A549 (cell line): ENCODE data around the gene TSPAN14. TPM values are rescaled to one million over a fixed set of nuclear protein-coding genes. Genes with fewer than 3 reads are reported as not detected.

Experiments used
- ATAC-seq, 2 experiments: fragments of 200-7000 bp in 1 of 2; fragments of >200 bp in 1 of 2; cut with Nextera tagmentation in 1 of 2; cut with Tn5 transposase in 1 of 2; 3 replicates each; pipeline versions ENCODE4 v1.8.0 to v1.9.1; 2018 to 2020; ENCODE audit warnings: mild to moderate bottlenecking in 1 of 2, moderate library complexity in 1 of 2
- CTCF ChIA-PET: fragments of 300-600 bp; sonication (Branson Sonifier 250); formaldehyde crosslinking; extraction: SDS; loops from one replicate; lab custom pipeline; 2021; ENCODE audit warnings: antibody characterized with exemption, inconsistent platforms; lab: Yijun Ruan, JAX
- POLR2A ChIA-PET: fragments of 350-600 bp; formaldehyde crosslinking; extraction: SDS; loops from one replicate; lab custom pipeline; 2021; ENCODE audit warnings: antibody characterized with exemption, inconsistent platforms; lab: Yijun Ruan, JAX
- DNase-seq, 2 experiments: peaks; one replicate each; pipeline versions ENCODE4 v3.0.0 to v3.0.0-alpha.2; 2011 to 2016; ENCODE audit warnings: low read depth in 1 of 2, low spot score in 1 of 2
- FAIRE-seq: peaks from 2 replicates; lab custom pipeline; 2011; peaks lifted over from hg19 to GRCh38; lab: Jason Lieb, UNC
- H3K27ac ChIP-seq, 2 experiments: fragments of >200 bp; sonication (Bioruptor Twin); formaldehyde crosslinking; 3 replicates each; pipeline ENCODE4 v1.5.1; 2016 to 2017
- H3K4me1 ChIP-seq: fragments of >200 bp; sonication (Bioruptor Twin); formaldehyde crosslinking; 3 replicates; pipeline ENCODE4 v1.6.1; 2016
- H3K4me2 ChIP-seq: fragments of >200 bp; sonication (Bioruptor Twin); formaldehyde crosslinking; 3 replicates; pipeline ENCODE4 v1.6.1; 2016
- H3K4me3 ChIP-seq: fragments of >200 bp; sonication (Bioruptor Twin); formaldehyde crosslinking; 3 replicates; pipeline ENCODE4 v1.5.1; 2016
- H3K9me3 ChIP-seq: fragments of >200 bp; sonication (Bioruptor Twin); formaldehyde crosslinking; 3 replicates; pipeline ENCODE4 v1.6.1; 2016
- ATOH8 ChIP-seq: fragments of 250-450 bp; sonication (Bioruptor Pico); IDR thresholded peaks from 2 replicates; pipeline ENCODE4 v1.5.0; 2020; ENCODE audit warnings: low read depth, mild to moderate bottlenecking, moderate library complexity
- CBX2 ChIP-seq: fragments of 200-600 bp; sonication (generic); IDR thresholded peaks from 2 replicates; pipeline ENCODE4 v1.6.1; 2016; ENCODE audit warnings: low read depth, mild to moderate bottlenecking, borderline replicate concordance
- CEBPB ChIP-seq, 2 experiments: fragments of >200 bp in 1 of 2; sonication (Bioruptor Twin) in 1 of 2; formaldehyde crosslinking in 1 of 2; IDR thresholded peaks; 2 replicates each; pipeline ENCODE4 v1.6.1; 2012 to 2016
- CHD2 ChIP-seq: fragments of 150-350 bp; IDR thresholded peaks from 2 replicates; pipeline ENCODE4 v1.6.1; 2014; ENCODE audit warnings: low read length; ENCODE audit not compliant: partially characterized antibody
- CTCF ChIP-seq: fragments of >200 bp; sonication (Bioruptor Twin); formaldehyde crosslinking; IDR thresholded peaks from 3 replicates; pipeline ENCODE4 v1.5.1; 2016
- EHMT2 ChIP-seq: fragments of 200-600 bp; sonication (generic); IDR thresholded peaks from 2 replicates; pipeline ENCODE4 v1.6.1; 2016; ENCODE audit warnings: antibody characterized with exemption, low read depth, mild to moderate bottlenecking, moderate library complexity
- ESRRA ChIP-seq: fragments of 150-350 bp; IDR thresholded peaks from 2 replicates; pipeline ENCODE4 v1.6.1; 2014; ENCODE audit warnings: mild to moderate bottlenecking, low read length, borderline replicate concordance
- HES2 ChIP-seq: fragments of >200 bp; sonication (Bioruptor Twin); formaldehyde crosslinking; IDR thresholded peaks from 2 replicates; pipeline ENCODE4 v1.6.1; 2016
- HOXB13 ChIP-seq: fragments of 250-450 bp; sonication (Bioruptor Pico); IDR thresholded peaks from 2 replicates; pipeline ENCODE4 v1.5.0; 2020; ENCODE audit warnings: low read depth, mild to moderate bottlenecking, moderate library complexity
- JUN ChIP-seq, 2 experiments: fragments of >200 bp; sonication (Bioruptor Twin); formaldehyde crosslinking; IDR thresholded peaks; 2 replicates in 1 of 2; 3 replicates in 1 of 2; pipeline ENCODE4 v1.6.1; 2016 to 2017
- KDM5A ChIP-seq: fragments of 200-600 bp; sonication (generic); IDR thresholded peaks from 2 replicates; pipeline ENCODE4 v1.6.1; 2016; ENCODE audit warnings: antibody characterized with exemption, mild to moderate bottlenecking
- NFE2L2 ChIP-seq: fragments of 150-350 bp; conservative IDR thresholded peaks from 2 replicates; pipeline ENCODE4 v1.6.1; 2014; ENCODE audit warnings: low read length
- NPAS2 ChIP-seq: fragments of 250-450 bp; sonication (Bioruptor Pico); IDR thresholded peaks from 2 replicates; pipeline ENCODE4 v1.8.0; 2022; ENCODE audit warnings: mild to moderate bottlenecking, moderate library complexity, borderline replicate concordance
- NR3C1 ChIP-seq: fragments of >200 bp; sonication (Bioruptor Twin); formaldehyde crosslinking; IDR thresholded peaks from 3 replicates; pipeline ENCODE4 v1.6.1; 2017
- PBX3 ChIP-seq: IDR thresholded peaks from 2 replicates; pipeline ENCODE4 v1.6.1; 2012
- RAD21 ChIP-seq, 2 experiments: fragments of >200 bp in 1 of 2; sonication (Bioruptor Twin) in 1 of 2; formaldehyde crosslinking in 1 of 2; IDR thresholded peaks in 1 of 2; conservative IDR thresholded peaks in 1 of 2; 2 replicates in 1 of 2; 3 replicates in 1 of 2; pipeline ENCODE4 v1.6.1; 2012 to 2018; ENCODE audit warnings: inconsistent platforms in 1 of 2
- SMC3 ChIP-seq: fragments of >200 bp; sonication (Bioruptor Twin); formaldehyde crosslinking; IDR thresholded peaks from 3 replicates; pipeline ENCODE4 v1.6.1; 2018; ENCODE audit warnings: inconsistent platforms
- SREBF2 ChIP-seq: fragments of 450-650 bp; IDR thresholded peaks from 2 replicates; pipeline ENCODE4 v1.6.1; 2014; ENCODE audit warnings: mild to moderate bottlenecking, moderate library complexity
- TFCP2L1 ChIP-seq: fragments of 250-450 bp; sonication (Bioruptor Pico); IDR thresholded peaks from 2 replicates; pipeline ENCODE4 v1.5.0; 2021; ENCODE audit warnings: mild to moderate bottlenecking
- ZC3H11A ChIP-seq: fragments of 450-650 bp; IDR thresholded peaks from 2 replicates; pipeline ENCODE4 v1.6.1; 2014; ENCODE audit warnings: antibody characterized with exemption, mild to moderate bottlenecking
- ZNF302 ChIP-seq: fragments of 250-450 bp; sonication (Bioruptor Pico); IDR thresholded peaks from 2 replicates; pipeline ENCODE4 v1.9.0; 2021; ENCODE audit warnings: inconsistent platforms, mild to moderate bottlenecking, moderate library complexity
- WGBS: methylation state at CpG from one replicate; pipeline ENCODE4 v1.1.6; 2017; ENCODE audit errors: missing lambda C conversion rate; 5-methylcytosine and 5-hydroxymethylcytosine counted together
- polyA plus RNA-seq, 4 experiments: library from polyadenylated mRNA; depleted of rRNA in 3 of 4; stranded (reverse); fragments of >200 nt; fragmentation: RNase III in 1 of 4; extraction: RNeasy Plus Mini Kit Qiagen cat#74134 plus additional on column Dnase treatment in 1 of 4; gene quantifications; 2 replicates in 3 of 4; 3 replicates in 1 of 4; pipeline ENCODE4 v1.2.3, GENCODE V29; 2011 to 2017
- TF ChIP-seq, protein P1 (sequence below): IDR thresholded peaks from 2 replicates; pipeline ENCODE4 v1.6.1; 2012; ENCODE audit warnings: low read depth, borderline replicate concordance
- TF ChIP-seq, protein P2 (sequence below): fragments of 150-350 bp; IDR thresholded peaks from 2 replicates; pipeline ENCODE4 v1.6.1; 2014; ENCODE audit warnings: low read depth, mild to moderate bottlenecking, low read length
- TF ChIP-seq, protein P3 (sequence below): IDR thresholded peaks from 2 replicates; pipeline ENCODE4 v1.6.1; 2012

TSPAN14 gene
- polyA plus RNA-seq, 2 of the 4 experiments (the other 2 are of a cell fraction), result 87.0 to 124 TPM

DNA sequence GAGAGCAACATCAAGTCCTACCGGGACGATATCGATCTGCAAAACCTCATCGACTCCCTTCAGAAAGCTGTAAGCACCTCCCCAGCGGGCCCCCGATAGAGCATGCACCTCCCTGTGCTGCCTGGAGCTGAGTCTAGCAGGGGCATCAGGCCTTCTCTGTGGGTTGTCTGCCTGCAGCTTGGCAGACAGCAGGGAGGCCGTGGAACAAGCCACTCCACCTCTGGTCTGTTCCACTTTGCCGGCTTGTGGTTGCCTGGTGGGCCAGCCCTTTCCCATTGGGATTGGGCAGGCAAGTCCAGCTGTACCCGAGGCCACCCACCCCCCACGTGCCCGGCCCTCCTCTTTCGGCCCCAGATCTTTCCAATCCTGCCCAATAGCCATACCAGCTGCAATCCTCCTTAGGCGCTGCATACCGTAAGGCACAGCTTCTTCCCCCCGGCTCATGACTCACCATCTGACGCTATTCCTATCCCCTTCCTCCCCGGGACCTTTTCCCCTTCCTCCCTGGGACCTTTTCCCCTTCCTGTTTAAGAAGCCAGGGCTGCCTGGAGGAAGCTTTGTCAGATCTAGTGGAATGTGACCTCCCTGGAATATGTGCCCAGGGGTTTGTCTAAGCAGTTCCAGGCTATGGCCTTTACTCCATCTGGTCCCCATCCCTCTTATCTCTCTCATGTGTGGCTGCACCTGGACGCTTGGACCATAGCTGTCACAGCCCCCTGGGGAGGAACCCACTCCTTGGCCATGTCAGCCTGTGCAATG lies 55.5 kb downstream of the TSPAN14 start (continued):
- TF ChIP-seq PBX3 (no peak), RAD21 (conservative IDR thresholded peaks at IDR 0.05 in 1 of 2, IDR thresholded peaks at IDR 0.05 in 1 of 2) (peak in 1 of 2 experiments; percentile 26; a peak in 1 of 5 replicates), ZNF302 (CRISPR knock-in tag) (no peak), NFE2L2 (no peak), KDM5A (no peak)
- TF ChIP-seq, protein P1, sequence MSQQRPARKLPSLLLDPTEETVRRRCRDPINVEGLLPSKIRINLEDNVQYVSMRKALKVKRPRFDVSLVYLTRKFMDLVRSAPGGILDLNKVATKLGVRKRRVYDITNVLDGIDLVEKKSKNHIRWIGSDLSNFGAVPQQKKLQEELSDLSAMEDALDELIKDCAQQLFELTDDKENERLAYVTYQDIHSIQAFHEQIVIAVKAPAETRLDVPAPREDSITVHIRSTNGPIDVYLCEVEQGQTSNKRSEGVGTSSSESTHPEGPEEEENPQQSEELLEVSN, result peak; percentile 80
- TF ChIP-seq, all 56 proteins: peak for 15

GRCh38 chr10:80512031-80512526 lies 58.0 kb downstream of the TSPAN14 start:
- H3K27ac ChIP-seq, result peak overlapping the region; percentile 100
- no peak overlapping the region for H3K4me3 ChIP-seq
- ATAC-seq, result no peak
- no peaks in the 10 kb centered on the region for H3K9me3 ChIP-seq
- ChIA-PET CTCF (interaction anchor here (0.7 to 21.6 kb wide), 6 partner anchors 8 to 134 kb away, joined by 3 to 928 read pairs (median 4); partner anchors contain the start of gene TSPAN14), POLR2A (interaction anchor here (1.0 kb wide), 1 partner anchor 59 kb away, joined by 4 read pairs; no protein-coding TSS in a partner anchor)
- H3K4me1 ChIP-seq, result peaks cover 69% of the 10 kb centered on the region
- no peak for DNase-seq
- no peak for FAIRE-seq
- WGBS, result 89% methylated on average over 10 of the region's 10 CpGs
- no peak overlapping the region for H3K4me2 ChIP-seq
- TF ChIP-seq RAD21 (conservative IDR thresholded peaks at IDR 0.05 in 1 of 2, IDR thresholded peaks at IDR 0.05 in 1 of 2), result no peak
- TF ChIP-seq TFCP2L1 (CRISPR knock-in tag), result no peak
- TF ChIP-seq ESRRA, result no peak

- CTCF ChIA-PET, result interaction anchor here (6.2 to 21.6 kb wide), 2 partner anchors 9 to 53 kb away, joined by 41 to 928 read pairs; partner anchors contain the start of gene TSPAN14
Measured at GRCh38 chr10:80513106-80513505, 59.0 kb downstream of the TSPAN14 start.

More at GRCh38 chr10:80513106-80513505, 59.0 kb downstream of the TSPAN14 start:
- peak overlapping the region; percentile 100; a peak in 4 of 6 replicates for H3K27ac ChIP-seq
- POLR2A ChIA-PET, result interaction anchor here (0.7 kb wide), 1 partner anchor 12 kb away, joined by 3 read pairs; no protein-coding TSS in a partner anchor
- no peak for ATAC-seq
- no peak for TF ChIP-seq SMC3
- no peak for TF ChIP-seq NR3C1
- TF ChIP-seq NFE2L2, result no peak
- TF ChIP-seq ATOH8 (CRISPR knock-in tag), result no peak
- TF ChIP-seq HOXB13 (CRISPR knock-in tag), result no peak
- TF ChIP-seq SREBF2, result no peak
- no peak for TF ChIP-seq TFCP2L1 (CRISPR knock-in tag)
- no peak for TF ChIP-seq HES2
- TF ChIP-seq CTCF, result no peak
- no peak for TF ChIP-seq JUN (IDR thresholded peaks at IDR 0.05)
- TF ChIP-seq EHMT2, result no peak
- TF ChIP-seq ZC3H11A, result no peak
- TF ChIP-seq, protein P2, sequence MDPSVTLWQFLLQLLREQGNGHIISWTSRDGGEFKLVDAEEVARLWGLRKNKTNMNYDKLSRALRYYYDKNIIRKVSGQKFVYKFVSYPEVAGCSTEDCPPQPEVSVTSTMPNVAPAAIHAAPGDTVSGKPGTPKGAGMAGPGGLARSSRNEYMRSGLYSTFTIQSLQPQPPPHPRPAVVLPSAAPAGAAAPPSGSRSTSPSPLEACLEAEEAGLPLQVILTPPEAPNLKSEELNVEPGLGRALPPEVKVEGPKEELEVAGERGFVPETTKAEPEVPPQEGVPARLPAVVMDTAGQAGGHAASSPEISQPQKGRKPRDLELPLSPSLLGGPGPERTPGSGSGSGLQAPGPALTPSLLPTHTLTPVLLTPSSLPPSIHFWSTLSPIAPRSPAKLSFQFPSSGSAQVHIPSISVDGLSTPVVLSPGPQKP, result no peak
- no peak for TF ChIP-seq NPAS2 (CRISPR knock-in tag)
- TF ChIP-seq, protein P3, sequence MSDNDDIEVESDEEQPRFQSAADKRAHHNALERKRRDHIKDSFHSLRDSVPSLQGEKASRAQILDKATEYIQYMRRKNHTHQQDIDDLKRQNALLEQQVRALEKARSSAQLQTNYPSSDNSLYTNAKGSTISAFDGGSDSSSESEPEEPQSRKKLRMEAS, result no peak
- TF ChIP-seq CEBPB (IDR thresholded peaks at IDR 0.05), result no peak
- no peak for TF ChIP-seq CHD2
- no peak for TF ChIP-seq CBX2
- FAIRE-seq, result no peak
- H3K4me3 ChIP-seq, result no peak overlapping the region
- H3K9me3 ChIP-seq, result no peaks in the 10 kb centered on the region
- 93% methylated on average over 6 of the region's 6 CpGs for WGBS
- H3K4me2 ChIP-seq, result no peak overlapping the region
- H3K4me1 ChIP-seq, result peaks cover 59% of the 10 kb centered on the region
- no peak for DNase-seq
